HEK293T (cell line): ENCODE measurements around the gene EXOSC6.

Source experiments
- BHLHE40 ChIP-seq: fragments of 450-650 bp; IDR thresholded peaks from 2 replicates; pipeline ENCODE4 v1.6.1; 2016; ENCODE audit warnings: mild to moderate bottlenecking, moderate library complexity, borderline replicate concordance
- ELF4 ChIP-seq: fragments of 450-650 bp; IDR thresholded peaks from 2 replicates; pipeline ENCODE4 v1.6.1; 2017; ENCODE audit warnings: antibody characterized with exemption
- FOXA1 ChIP-seq: fragments of 450-650 bp; IDR thresholded peaks from 2 replicates; pipeline ENCODE4 v1.6.1; 2016; ENCODE audit warnings: mild to moderate bottlenecking
- FOXK2 ChIP-seq: fragments of 450-650 bp; IDR thresholded peaks from 2 replicates; pipeline ENCODE4 v1.6.1; 2016; ENCODE audit warnings: mild to moderate bottlenecking
- FOXM1 ChIP-seq: fragments of 450-650 bp; IDR thresholded peaks from 2 replicates; pipeline ENCODE4 v1.6.1; 2017; ENCODE audit warnings: mild to moderate bottlenecking, borderline replicate concordance
- NFRKB ChIP-seq: fragments of 450-650 bp; IDR thresholded peaks from 2 replicates; pipeline ENCODE4 v1.6.1; 2016; ENCODE audit warnings: mild to moderate bottlenecking, moderate library complexity
- PKNOX1 ChIP-seq: fragments of 450-650 bp; IDR thresholded peaks from 2 replicates; pipeline ENCODE4 v1.6.1; 2016
- SP1 ChIP-seq: fragments of 450-650 bp; IDR thresholded peaks from 2 replicates; pipeline ENCODE4 v1.6.1; 2017
- SUZ12 ChIP-seq: fragments of 450-650 bp; IDR thresholded peaks from 2 replicates; pipeline ENCODE4 v1.6.1; 2016; ENCODE audit warnings: mild to moderate bottlenecking
- TARDBP ChIP-seq: fragments of 450-650 bp; IDR thresholded peaks from 2 replicates; pipeline ENCODE4 v1.6.1; 2016

- TF ChIP-seq FOXA1 (no peak), FOXK2 (no peak), BHLHE40 (no peak), NFRKB (no peak), SUZ12 (no peak), FOXM1 (no peak), TARDBP (no peak), SP1 (no peak), PKNOX1 (no peak), ELF4 (no peak)
These were observed 3.2 kb upstream of the EXOSC6 start for GRCh38 chr16:70254965-70255286.
